Psoas muscle (tissue), 8 donors: ENCODE measurements around the gene MOXD1. TPM values are rescaled to one million over a fixed set of nuclear protein-coding genes. Genes with fewer than 3 reads are reported as not detected.

Experiments used
- ATAC-seq, 4 donors: fragments of 200-7000 bp; cut with Tn5 transposase; one replicate each; pipeline ENCODE4 v1.9.1; 2020; ENCODE audit warnings: moderate library complexity in 3 of 4, mild to moderate bottlenecking in 2 of 4
- DNase-seq, 2 donors: peaks; one replicate each; pipeline ENCODE4 v3.0.0-alpha.2; 2020
- H3K27ac ChIP-seq: fragments of 200-600 bp; one replicate; pipeline ENCODE4 v1.8.0; 2022
- H3K27me3 ChIP-seq, 3 donors: fragments of 200-600 bp in 1 of 3; one replicate each; pipeline versions ENCODE4 v1.6.1 to v1.8.0; 2013 to 2022; ENCODE audit warnings: low read length in 2 of 3, mild to moderate bottlenecking in 2 of 3, moderate library complexity in 1 of 3; ENCODE audit not compliant: insufficient read depth in 3 of 3
- H3K36me3 ChIP-seq, 2 donors: fragments of 200-600 bp in 1 of 2; one replicate each; pipeline versions ENCODE4 v1.6.1 to v1.8.0; 2013 to 2022; ENCODE audit warnings: low read depth in 1 of 2, mild to moderate bottlenecking in 1 of 2, moderate library complexity in 1 of 2; ENCODE audit not compliant: insufficient read depth in 1 of 2
- H3K4me1 ChIP-seq: fragments of 200-600 bp; one replicate; pipeline ENCODE4 v1.8.0; 2022
- H3K4me3 ChIP-seq: fragments of 200-600 bp; one replicate; pipeline ENCODE4 v1.8.0; 2022; ENCODE audit warnings: mild to moderate bottlenecking
- H3K9me3 ChIP-seq: fragments of 200-600 bp; one replicate; pipeline ENCODE4 v1.8.0; 2022
- WGBS, 3 donors: extraction: QIAGEN DNeasy Blood & Tissue Kit; methylation state at CpG; one replicate each; pipeline versions ENCODE4 v1.1.6 to v1.1.7; 2013; 5-methylcytosine and 5-hydroxymethylcytosine counted together
- intact Hi-C, 2 donors: fragments of 100-400 bp; cut with DNase I; formaldehyde crosslinking; loops; one replicate each; pipeline versions ENCODE4 v1.11.0 to v1.14.2; 2022
- polyA plus RNA-seq, 3 donors: library from polyadenylated mRNA; stranded (reverse); fragments of 200-250 nt; gene quantifications; one replicate each; pipeline ENCODE4 v1.2.3, GENCODE V29; 2013
- total RNA-seq, 4 donors: library from RNA; stranded (reverse); fragmentation: NEBNext Ultra II Directional in 2 of 4; extraction: Animal tissue kit (Norgen Biotek cat#: 25700) in 2 of 4; gene quantifications; one replicate each; pipeline versions ENCODE4 v1.2.1 to v1.2.4, GENCODE V29; 2021 to 2023
- TF ChIP-seq, protein P1 (sequence below): fragments of 200-600 bp; IDR thresholded peaks from one replicate; pipeline ENCODE4 v1.8.0; 2022; ENCODE audit warnings: antibody characterized with exemption
- donor health status: healthy with polysubstance abuse.
- donor health status: DM: no; HTN: no; CAD: no; lungs with moderate emphysema.
- donor health status: Bipolar disorder and iron deficiency.
- donor health status: healthy.
- donor health status: DM: yes; HTN: yes; CAD: no.
- donor health status: DM: no; HTN: no; CAD: no.
- donor health status: DM: no; HTN: no; CAD: no.
- donor health status: DM: yes; HTN: yes; CAD: no.

Gene MOXD1
- total and polyA plus RNA-seq, 7 donors, result 0.10 to 0.58 (median 0.30) TPM; not detected in 2

DNA sequence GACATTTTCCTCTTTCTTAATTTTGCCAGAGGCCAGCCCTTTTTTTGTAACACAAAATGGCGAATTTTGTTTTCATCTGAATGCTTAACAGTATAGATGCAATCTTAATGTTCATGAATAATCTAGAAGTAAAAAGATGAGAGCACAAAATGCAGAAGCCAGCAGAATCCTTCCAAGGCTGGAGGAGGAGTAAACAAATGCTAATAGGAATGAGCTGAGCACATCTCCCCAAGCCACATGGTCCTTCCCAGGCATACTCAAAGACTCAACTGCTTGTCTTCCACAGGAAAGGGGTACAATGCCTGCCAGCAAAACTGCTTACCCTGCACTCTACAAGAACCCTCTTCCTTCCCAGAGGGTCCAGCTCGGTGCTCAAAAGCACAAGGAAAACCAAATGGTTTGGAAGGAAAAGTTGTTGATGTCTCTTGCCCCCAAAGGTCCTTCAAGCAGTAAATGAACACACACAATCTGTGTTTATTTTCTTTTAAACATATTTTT lies 155.1 kb downstream of the MOXD1 start:
- intact Hi-C loops, result no loop called here
- H3K27ac ChIP-seq, result no peak overlapping the region
- 81 to 87% (median 85%) methylated on average over 2 of the region's 2 CpGs for WGBS, 3 donors
- H3K36me3 ChIP-seq, result no peaks in the 10 kb centered on the region
- TF ChIP-seq, protein P1, sequence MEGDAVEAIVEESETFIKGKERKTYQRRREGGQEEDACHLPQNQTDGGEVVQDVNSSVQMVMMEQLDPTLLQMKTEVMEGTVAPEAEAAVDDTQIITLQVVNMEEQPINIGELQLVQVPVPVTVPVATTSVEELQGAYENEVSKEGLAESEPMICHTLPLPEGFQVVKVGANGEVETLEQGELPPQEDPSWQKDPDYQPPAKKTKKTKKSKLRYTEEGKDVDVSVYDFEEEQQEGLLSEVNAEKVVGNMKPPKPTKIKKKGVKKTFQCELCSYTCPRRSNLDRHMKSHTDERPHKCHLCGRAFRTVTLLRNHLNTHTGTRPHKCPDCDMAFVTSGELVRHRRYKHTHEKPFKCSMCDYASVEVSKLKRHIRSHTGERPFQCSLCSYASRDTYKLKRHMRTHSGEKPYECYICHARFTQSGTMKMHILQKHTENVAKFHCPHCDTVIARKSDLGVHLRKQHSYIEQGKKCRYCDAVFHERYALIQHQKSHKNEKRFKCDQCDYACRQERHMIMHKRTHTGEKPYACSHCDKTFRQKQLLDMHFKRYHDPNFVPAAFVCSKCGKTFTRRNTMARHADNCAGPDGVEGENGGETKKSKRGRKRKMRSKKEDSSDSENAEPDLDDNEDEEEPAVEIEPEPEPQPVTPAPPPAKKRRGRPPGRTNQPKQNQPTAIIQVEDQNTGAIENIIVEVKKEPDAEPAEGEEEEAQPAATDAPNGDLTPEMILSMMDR, result no peak
- DNase-seq (no peak), ATAC-seq (no peak)
- no peak overlapping the region for H3K4me3 ChIP-seq
- no peaks in the 10 kb centered on the region for H3K9me3 ChIP-seq
- H3K4me1 ChIP-seq, result no peaks in the 10 kb centered on the region
- no peaks in the 10 kb centered on the region for H3K27me3 ChIP-seq

Other genes with a start within 250 kb of the MOXD1 start
- 10 to 100 TPM; 23.6 to 38.1 (median 29.7) TPM for gene STX7, start 111.6 kb upstream of the MOXD1 start, total RNA-seq
- 10 to 100 TPM; 12.6 to 26.7 (median 14.1) TPM for gene STX7, start 111.6 kb upstream of the MOXD1 start, polyA plus RNA-seq
- gene TAAR9, start 136.8 kb upstream of the MOXD1 start, total RNA-seq, result not detected
- gene TAAR9, start 136.8 kb upstream of the MOXD1 start, polyA plus RNA-seq, result not detected
- not detected for gene TAAR8, start 151.2 kb upstream of the MOXD1 start, total RNA-seq
- gene TAAR8, start 151.2 kb upstream of the MOXD1 start, polyA plus RNA-seq, result not detected
- not detected for gene TAAR6, start 168.8 kb upstream of the MOXD1 start, total RNA-seq
- gene TAAR6, start 168.8 kb upstream of the MOXD1 start, polyA plus RNA-seq, result not detected
- not detected for gene TAAR5, start 188.3 kb upstream of the MOXD1 start, total RNA-seq
- not detected for gene TAAR5, start 188.3 kb upstream of the MOXD1 start, polyA plus RNA-seq
- not detected for gene TAAR2, start 222.8 kb upstream of the MOXD1 start, total RNA-seq
- not detected for gene TAAR2, start 222.8 kb upstream of the MOXD1 start, polyA plus RNA-seq